Activated CD8-positive, alpha-beta memory T cell treated with anti-CD3 and anti-CD28 coated beads, Interleukin-2, amount 50 U/mL, for 1 hour (primary cell): ENCODE measurements around the gene PHACTR1.
"Not testable (repeated sequence)": the region's sequence is repeated elsewhere in the genome, so short reads cannot be mapped to it uniquely, and the experiment has no call there.

ENCODE experiments used
- DNase-seq: peaks from one replicate; pipeline ENCODE4 v3.0.0-alpha.2; 2020; ENCODE audit errors: extremely low read depth

Gene PHACTR1

DNA sequence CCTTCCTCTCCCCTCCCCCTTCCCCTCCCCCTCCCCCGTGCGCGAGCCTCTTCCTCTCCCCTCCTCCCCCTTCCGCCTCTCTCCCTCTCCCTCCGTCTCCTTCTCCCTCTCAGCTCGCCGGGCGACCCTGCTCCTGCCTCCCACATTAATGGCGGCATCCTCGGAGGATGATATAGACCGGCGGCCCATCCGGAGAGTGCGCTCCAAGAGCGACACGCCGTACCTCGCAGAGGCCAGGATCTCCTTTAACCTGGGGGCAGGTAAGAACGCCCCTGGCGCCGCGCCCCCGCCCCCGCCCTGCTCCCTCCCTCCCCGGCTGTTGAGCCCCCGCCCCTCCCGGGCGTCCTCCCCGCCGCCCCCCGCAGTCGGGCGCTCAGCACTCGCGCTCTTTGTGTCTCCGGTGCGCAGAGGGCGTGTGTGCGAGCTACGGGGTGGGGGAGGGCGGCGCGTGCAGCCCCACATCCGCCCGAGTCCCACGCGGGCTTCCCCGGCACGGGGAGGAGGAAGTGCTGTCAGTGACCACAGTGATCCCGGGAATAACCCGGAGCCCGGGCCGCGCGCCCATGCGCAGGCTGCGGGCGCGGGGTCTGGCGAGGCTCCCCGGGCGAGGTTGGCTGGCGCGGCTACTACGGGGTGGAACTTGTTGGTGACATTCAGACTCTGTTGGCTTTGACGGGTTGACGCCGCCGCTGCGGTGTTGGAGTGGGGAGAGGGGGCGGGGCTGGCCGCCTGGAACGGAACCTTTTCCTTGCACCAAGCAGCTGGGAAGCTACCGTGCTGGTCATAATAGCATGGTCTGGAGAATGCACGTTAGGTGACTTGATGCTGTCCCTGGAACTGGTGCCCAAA, 33.2 kb downstream of the PHACTR1 start:
- no peak for DNase-seq

DNA sequence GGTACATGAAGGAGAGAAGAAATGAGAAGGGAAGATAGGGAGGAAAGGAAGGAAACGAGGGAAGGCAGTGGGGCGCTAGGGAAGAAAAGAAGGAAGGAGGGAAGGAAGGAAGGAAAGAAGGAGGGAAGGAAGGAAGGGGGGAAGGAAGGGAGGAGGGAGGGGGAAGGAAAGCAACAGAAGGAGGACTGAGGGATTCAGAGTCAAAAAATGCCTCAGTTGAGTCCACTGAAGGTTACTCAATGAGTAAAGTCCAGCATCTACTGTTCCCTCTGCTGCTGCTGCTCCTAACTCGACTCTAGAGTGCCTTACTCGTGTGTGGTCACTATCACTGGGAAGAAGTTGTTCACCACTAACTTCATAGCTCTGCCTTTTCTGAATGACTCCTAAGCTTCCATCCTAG, 33.8 kb downstream of the PHACTR1 start:
- DNase-seq: no peak

DNA sequence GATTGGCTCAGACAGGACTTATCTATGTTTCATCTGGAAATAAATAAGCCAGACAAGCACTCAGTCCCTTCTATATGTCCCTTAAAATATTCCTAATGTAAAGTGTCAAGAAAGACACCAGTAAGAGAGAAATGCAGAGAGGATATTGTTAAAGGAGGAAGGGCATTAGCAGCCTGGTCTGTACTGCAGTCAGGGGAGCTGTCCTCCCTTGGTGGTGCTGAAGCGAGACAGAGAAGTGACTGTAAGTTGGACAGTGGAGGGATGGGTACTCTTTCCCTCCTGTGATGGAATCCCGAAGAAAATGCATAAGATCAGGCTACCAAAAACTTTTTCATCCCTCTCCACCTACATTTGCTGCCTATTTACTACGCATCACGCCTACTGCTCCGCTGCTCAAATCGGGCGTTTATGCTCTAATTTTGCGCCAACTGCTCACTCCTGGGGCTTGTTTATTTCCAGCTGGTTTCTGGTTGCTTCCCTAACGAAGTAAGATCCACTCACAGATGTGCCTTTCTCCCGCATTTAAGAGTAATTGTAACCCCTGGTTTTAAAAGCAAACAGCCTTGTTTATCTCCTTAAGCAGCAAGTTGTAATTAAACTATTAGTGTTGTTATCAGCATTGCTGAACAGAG, 35.2 kb downstream of the PHACTR1 start:
- DNase-seq: no peak

GRCh38 chr6:12753036-12753435, 36.5 kb downstream of the PHACTR1 start:
- DNase-seq: no peak

- no peak for DNase-seq
Measured at GRCh38 chr6:12760226-12760625, 43.7 kb downstream of the PHACTR1 start.

GRCh38 chr6:12760911-12761310, 44.3 kb downstream of the PHACTR1 start:
- DNase-seq: no peak

GRCh38 chr6:12761376-12762115, 45.0 kb downstream of the PHACTR1 start:
- DNase-seq: no peak

DNA sequence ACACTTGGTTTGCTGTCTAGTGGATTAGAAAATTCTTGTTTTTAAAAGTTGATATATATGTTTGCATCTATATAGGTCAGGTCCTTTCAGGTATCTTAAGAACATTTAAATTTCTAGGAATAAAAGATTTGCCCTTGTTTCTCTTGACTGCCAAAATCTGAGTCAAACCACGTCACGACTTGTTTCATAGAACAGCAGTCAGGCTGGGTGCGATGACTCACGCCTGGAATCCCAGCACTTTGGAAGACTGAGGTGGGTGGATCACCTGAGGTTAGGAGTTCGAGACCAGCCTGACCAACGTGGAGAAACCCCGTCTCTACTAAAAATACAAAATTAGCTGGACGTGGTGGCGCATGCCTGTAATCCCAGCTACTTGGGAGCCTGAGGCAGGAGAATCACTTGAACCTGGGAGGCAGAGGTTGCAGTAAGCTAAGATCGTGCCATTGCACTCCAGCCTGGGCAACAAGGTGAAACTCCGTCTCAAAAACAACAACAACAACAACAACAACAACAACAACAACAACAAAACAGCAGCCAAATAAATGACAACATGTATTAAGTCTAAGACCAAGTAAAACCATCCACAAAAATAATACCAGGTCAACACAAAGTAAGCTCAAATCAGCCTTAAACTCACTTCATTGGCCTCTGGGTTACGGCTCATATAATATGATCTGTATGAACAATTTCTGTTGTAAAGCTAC, 46.3 kb downstream of the PHACTR1 start:
- DNase-seq: not testable (repeated sequence)

GRCh38 chr6:12766365-12766764, 49.8 kb downstream of the PHACTR1 start:
- DNase-seq: no peak

GRCh38 chr6:12767016-12767415, 50.4 kb downstream of the PHACTR1 start:
- no peak for DNase-seq

DNA sequence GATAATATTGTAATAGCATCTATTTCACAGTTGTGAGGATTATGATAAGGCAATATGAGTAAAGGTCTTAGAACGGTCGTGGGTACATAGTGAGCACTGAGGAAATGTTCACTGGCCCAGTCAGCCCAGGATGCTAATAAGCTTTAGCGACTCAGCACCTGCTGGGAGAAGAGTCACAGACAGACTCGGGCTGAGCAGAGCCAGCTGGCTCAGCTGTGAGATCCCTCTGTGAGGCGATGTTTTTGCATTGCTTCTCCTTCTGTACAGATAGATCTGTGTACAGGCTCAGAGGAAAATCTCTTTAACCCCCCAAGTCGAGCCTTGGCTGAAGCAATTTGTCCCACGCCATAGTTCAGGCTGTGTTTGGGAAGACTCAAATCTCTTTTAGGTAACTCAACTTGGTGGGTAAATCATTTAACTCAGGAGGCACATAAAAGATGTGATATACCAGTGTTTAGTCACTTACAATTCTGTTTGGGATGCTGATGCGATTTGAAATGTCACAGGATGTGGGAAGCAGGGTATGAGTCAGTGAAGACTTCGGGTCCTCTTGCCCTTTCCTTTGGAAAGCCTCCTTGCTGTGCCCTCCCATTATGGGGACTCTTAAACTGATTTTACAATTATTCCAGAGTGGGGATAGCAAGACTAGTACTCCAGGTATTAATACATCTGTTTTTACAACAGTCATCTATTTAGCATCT, 53.1 kb downstream of the PHACTR1 start:
- no peak for DNase-seq

- DNase-seq: no peak
Measured at GRCh38 chr6:12772416-12772815, 55.8 kb downstream of the PHACTR1 start.

GRCh38 chr6:12776291-12776690, 59.7 kb downstream of the PHACTR1 start:
- no peak for DNase-seq

GRCh38 chr6:12779772-12780171, 63.2 kb downstream of the PHACTR1 start:
- no peak for DNase-seq

- no peak for DNase-seq
Measured at GRCh38 chr6:12782136-12782535, 65.6 kb downstream of the PHACTR1 start.

GRCh38 chr6:12785301-12785700, 68.7 kb downstream of the PHACTR1 start:
- no peak for DNase-seq

DNA sequence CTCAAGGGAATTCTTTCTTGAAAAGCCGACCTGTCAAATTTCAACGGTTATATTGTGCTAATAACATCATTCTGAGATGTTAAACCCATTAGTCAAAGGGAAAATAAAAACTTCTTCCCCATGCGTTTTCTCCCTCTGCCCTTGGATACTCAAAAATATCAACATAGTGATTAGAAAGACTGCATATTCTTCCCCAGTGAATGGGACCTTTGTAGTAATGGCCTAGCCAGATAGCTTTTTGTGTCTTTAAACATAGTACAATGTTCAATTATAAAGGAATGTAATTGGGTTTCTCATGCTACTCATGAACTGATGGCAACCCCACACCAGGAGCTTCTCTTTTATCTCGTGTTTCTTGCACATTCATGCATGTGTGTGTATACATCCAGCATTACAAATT, 69.4 kb downstream of the PHACTR1 start:
- DNase-seq: no peak

- DNase-seq: no peak
Measured at GRCh38 chr6:12791371-12791770, 74.8 kb downstream of the PHACTR1 start.

DNA sequence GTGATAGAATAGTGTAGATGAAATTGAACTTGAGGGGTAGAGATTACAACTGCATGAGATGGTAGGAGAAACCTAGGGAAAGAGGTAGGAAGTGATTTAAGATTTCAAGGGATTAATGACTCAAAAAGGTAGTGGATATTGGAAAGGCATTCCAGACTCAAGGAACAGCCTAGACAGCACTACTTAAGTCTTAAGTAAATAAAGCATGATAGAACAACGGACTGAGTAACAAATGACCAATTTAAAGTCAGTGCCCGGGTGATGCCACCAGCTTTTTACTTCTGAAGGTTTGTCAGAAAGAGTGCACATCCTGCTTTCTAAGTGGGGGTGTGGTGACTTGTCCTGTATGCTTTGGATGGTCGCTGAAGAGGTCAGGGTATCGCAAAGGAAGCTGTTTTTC, 81.8 kb downstream of the PHACTR1 start:
- no peak for DNase-seq

DNA sequence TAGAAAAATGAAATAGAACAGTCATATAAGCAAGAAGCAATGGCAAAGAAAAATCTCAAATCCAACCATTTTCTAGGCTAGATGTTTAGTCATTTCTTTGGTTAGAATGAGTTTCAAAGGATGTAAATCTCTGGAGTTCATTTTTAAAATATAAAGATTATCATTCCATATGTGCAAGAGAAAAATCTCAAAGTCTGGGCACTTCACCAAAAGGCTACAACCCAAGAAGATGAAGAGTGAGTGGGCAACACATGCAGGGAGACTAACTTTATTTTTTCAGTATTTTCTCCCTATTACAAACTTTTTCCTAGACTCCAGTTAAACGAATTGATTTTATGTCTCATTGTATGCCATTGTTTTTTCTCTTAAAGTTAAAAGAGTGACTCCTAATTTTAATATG, 83.6 kb downstream of the PHACTR1 start:
- DNase-seq: no peak

DNA sequence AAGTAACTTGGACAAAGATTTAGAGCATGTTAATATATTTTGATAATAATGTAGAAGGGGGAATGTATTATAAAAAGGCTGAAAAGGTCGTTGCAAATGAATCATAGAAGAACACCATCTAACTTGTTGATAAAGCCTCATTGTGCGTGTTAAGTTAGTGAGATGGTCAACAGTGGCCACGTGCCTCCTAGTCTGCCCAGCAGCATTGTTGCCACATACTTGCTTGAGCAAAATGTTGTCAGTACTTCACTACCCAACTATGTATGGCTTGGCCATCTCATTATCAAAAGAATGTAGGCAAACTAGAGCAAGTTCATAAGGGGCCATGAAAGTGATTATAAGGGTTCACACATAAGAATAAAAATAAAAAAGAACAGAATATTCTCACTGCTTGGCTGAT, 84.6 kb downstream of the PHACTR1 start:
- DNase-seq: no peak
